ENCODE results near the gene RREB1. TPM values are rescaled to one million over a fixed set of nuclear protein-coding genes. Genes with fewer than 3 reads are reported as not detected.

The RREB1 gene
- total RNA-seq, 6 donors from 2014 or later = 44.2 to 112 (median 60.5) TPM

DNA sequence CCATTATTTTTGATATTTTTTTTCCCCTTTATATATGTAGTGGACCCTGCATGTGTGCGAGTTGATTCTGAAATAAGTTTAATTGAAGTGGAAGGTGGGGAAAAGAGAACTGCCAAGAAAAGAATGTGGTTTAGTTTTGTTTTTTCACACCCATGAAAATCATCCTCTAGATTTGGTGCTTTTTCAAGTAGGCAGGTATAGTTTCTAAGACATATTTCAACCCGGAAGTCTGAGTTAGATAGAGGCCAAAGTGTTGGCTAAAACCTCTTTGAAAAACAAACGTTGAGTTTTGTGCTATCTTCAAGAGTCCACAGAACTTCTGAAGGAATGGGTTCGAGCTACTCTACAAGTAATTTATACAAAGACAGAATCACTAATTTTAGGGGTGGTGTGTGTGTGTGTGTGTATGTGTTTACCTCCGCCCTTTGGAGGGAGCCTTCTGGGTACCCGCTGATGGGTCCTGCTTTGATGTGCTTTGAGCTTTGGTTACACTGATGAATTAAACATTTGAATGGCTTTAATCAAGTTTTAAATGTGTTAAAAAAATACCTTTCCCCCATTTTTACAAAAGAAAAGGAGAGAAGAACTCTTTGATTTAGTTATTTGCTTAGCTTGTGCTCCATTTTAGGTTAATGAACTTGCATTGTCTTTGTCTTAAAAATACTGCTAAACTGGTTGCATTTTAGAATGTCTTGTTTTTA, 2.5 kb downstream of the RREB1 start:
- DNase-seq = no peak
- no peak for ATAC-seq (ENCODE audit: low FRiP score in 2 of 2)
- 50 to 54% methylated on average over 6 of the region's 6 CpGs for WGBS, 2 donors
- H3K4me3 ChIP-seq = peak overlapping the region in 3 of 4 donors; percentile 65 to 99 (median 93)
- TF ChIP-seq EP300 (IDR thresholded peaks at IDR 0.05) (no peak), POLR2AphosphoS5 (IDR thresholded peaks at IDR 0.05) (no peak), POLR2A (IDR thresholded peaks at IDR 0.05) (no peak)
- TF ChIP-seq, protein P1, sequence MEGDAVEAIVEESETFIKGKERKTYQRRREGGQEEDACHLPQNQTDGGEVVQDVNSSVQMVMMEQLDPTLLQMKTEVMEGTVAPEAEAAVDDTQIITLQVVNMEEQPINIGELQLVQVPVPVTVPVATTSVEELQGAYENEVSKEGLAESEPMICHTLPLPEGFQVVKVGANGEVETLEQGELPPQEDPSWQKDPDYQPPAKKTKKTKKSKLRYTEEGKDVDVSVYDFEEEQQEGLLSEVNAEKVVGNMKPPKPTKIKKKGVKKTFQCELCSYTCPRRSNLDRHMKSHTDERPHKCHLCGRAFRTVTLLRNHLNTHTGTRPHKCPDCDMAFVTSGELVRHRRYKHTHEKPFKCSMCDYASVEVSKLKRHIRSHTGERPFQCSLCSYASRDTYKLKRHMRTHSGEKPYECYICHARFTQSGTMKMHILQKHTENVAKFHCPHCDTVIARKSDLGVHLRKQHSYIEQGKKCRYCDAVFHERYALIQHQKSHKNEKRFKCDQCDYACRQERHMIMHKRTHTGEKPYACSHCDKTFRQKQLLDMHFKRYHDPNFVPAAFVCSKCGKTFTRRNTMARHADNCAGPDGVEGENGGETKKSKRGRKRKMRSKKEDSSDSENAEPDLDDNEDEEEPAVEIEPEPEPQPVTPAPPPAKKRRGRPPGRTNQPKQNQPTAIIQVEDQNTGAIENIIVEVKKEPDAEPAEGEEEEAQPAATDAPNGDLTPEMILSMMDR (IDR thresholded peaks at IDR 0.05) = no peak
- no peaks in the 10 kb centered on the region for H3K36me3 ChIP-seq
- peak overlapping the region in 3 of 4 donors; percentile 93 to 96 (median 96) for H3K27ac ChIP-seq
- peaks cover 41 to 61% (median 47%) of the 10 kb centered on the region in 4 donors for H3K4me1 ChIP-seq
- H3K9me3 ChIP-seq = no peaks in the 10 kb centered on the region
- H3K27me3 ChIP-seq = no peaks in the 10 kb centered on the region

DNA sequence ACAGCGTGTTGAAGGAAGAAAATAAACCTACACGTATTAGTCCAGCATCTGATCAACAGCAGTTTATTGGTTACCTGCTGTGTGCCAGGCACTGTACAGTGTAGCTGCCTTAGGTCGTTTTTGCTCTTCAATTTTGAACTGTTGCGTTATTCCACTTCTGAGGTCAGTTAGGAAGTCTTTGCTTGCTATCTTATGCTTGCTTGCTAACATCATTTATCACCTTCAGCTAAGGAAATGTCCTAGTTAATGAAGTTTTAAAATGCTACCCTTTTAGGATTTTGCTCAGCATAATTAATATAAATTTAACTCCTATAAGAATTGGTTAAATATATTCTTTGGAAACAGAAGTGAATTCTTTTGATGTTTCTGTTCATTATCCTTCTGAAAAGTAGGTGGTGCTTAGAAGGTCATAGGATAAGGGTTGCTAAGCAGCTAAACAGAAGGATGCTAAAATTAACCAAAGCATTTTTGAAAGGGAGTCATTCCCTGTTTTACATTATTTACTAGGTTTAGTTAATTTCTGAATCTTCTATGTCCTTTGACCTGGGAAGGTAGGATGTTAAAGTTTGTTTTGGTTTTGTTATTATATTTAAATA, 3.4 kb downstream of the RREB1 start:
- ATAC-seq (ENCODE audit: low FRiP score in 2 of 2) (no peak), DNase-seq (no peak)
- TF ChIP-seq, protein P1 (IDR thresholded peaks at IDR 0.05) = no peak
- TF ChIP-seq POLR2A (IDR thresholded peaks at IDR 0.05) (no peak), EP300 (IDR thresholded peaks at IDR 0.05) (no peak)
- Histone ChIP-seq H3K4me3 (no peak overlapping the region), H3K9me3 (no peaks in the 10 kb centered on the region), H3K36me3 (no peaks in the 10 kb centered on the region), H3K27ac (no peak overlapping the region), H3K4me1 (peaks cover 51 to 69% (median 56%) of the 10 kb centered on the region in 4 donors), H3K27me3 (no peaks in the 10 kb centered on the region)
- WGBS, 2 donors = 70 to 71% methylated on average over 4 of the region's 4 CpGs

DNA sequence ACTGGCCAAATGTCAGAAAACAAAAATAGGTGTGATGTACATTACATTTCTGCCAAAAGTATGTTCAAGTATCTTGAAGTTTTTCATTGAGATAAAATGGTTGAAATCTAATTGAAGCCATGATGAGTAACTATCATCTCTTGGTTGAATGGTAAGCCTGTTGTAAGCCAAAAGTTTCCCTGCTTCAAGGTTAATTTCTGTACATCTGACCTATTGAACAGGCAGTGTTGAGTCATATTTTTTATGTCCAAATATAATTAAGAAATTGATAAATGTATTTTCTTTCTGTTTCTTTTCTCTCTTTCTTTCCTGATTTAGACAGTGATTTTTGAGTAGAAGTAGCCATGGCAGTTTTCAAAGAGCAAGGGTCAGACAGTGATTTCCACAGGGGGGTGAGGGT, 4.4 kb downstream of the RREB1 start:
- H3K27ac ChIP-seq = peak overlapping the region in 2 of 4 donors; percentile 46 to 62
- ATAC-seq (ENCODE audit: low FRiP score in 2 of 2) (no peak), DNase-seq (no peak)
- peak overlapping the region in 1 of 4 donors; percentile 5 for H3K4me3 ChIP-seq
- no peak for TF ChIP-seq POLR2AphosphoS5 (IDR thresholded peaks at IDR 0.05)
- no peak for TF ChIP-seq EP300 (IDR thresholded peaks at IDR 0.05)
- no peak for TF ChIP-seq POLR2A (IDR thresholded peaks at IDR 0.05)
- TF ChIP-seq, protein P1 (IDR thresholded peaks at IDR 0.05) = no peak
- H3K27me3 ChIP-seq = no peaks in the 10 kb centered on the region
- no peaks in the 10 kb centered on the region for H3K36me3 ChIP-seq
- H3K9me3 ChIP-seq = no peaks in the 10 kb centered on the region
- H3K4me1 ChIP-seq = peaks cover 50 to 68% (median 60%) of the 10 kb centered on the region in 4 donors

DNA sequence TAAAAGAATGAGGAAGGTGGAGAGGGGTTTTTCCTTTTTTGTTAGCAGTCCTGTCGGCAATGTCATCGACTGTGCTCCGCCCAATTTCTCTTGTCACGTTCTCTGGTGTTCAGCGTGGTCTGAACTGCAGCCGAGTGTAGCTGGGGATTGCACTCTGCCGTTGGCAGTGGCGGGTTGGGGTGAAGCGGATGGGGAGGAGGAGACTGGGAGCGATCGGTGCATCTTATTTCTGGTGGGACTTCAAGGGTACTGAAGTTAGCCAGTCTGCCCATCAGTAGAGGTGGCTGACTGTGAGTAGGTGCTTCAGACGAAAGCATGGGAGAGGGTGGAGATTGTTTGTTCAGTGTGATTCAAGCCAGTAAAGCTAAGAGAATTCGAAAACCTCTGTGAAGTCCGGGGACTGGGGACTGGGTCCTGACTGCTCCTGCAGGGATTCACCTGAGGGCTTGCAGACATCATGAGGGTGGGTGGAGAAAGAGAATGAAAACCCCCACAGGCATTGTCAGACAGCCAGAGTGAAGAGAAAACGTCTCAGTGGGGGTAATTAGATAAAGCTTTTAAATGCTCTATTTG, 5.1 kb downstream of the RREB1 start:
- TF ChIP-seq EP300 (IDR thresholded peaks at IDR 0.05) (no peak), POLR2A (IDR thresholded peaks at IDR 0.05) (no peak)
- Histone ChIP-seq H3K27ac (peak overlapping the region in 3 of 4 donors; percentile 39 to 62 (median 46)), H3K9me3 (no peaks in the 10 kb centered on the region), H3K4me3 (peak overlapping the region in 2 of 4 donors; percentile 5 to 19), H3K27me3 (no peaks in the 10 kb centered on the region), H3K4me1 (peaks cover 50 to 68% (median 60%) of the 10 kb centered on the region in 4 donors), H3K36me3 (no peaks in the 10 kb centered on the region)
- peak in 1 of 2 donors; percentile 67 for ATAC-seq (ENCODE audit: low FRiP score in 2 of 2)
- 22 to 41% methylated on average over 15 of the region's 15 CpGs for WGBS, 2 donors
- peak in 1 of 2 donors; percentile 57 for DNase-seq

DNA sequence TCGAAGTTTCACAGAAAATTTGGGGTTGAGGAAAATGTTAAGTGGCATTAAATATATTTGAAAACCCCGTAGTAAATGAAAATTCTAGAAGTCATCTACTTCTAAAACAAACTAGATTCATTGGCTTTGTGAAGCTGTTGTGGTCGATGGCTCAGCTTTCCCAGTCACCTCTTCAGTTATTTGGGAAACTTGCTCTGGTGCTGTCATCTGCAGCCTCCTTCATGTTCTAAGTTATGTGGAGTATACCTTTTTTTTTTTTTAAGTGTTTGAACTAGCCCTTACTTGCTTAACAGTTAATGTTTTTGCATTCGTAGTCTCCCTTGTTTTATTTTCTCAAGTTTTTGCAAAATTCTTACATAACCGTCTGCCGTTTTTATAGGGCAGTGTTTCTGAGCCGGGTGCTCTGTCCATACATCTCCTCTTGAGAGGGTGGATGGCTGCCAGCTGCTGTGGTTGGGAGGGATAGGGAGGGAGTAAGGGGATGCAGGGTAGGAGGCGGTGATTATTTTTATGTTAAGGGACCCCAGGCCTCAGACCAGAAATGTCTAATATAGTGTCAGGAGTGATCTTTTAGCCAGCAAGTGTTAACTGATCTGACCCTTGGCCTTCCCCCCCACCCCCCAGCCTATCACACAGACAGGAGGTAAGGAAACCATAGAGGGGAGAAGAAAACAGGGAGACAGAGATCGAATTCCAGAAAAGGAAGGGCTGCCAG, 7.1 kb downstream of the RREB1 start:
- 43 to 52% methylated on average over 9 of the region's 9 CpGs for WGBS, 2 donors
- H3K9me3 ChIP-seq = no peaks in the 10 kb centered on the region
- H3K4me3 ChIP-seq = no peak overlapping the region
- H3K4me1 ChIP-seq = peaks cover 45 to 64% (median 58%) of the 10 kb centered on the region in 4 donors
- TF ChIP-seq POLR2AphosphoS5 (IDR thresholded peaks at IDR 0.05) = no peak
- no peak for TF ChIP-seq EP300 (IDR thresholded peaks at IDR 0.05)
- no peak for TF ChIP-seq POLR2A (IDR thresholded peaks at IDR 0.05)
- TF ChIP-seq, protein P1 (IDR thresholded peaks at IDR 0.05) = no peak
- peak overlapping the region; percentile 19 to 74 (median 64) for H3K27ac ChIP-seq
- ATAC-seq (ENCODE audit: low FRiP score in 2 of 2) (no peak), DNase-seq (no peak)
- no peaks in the 10 kb centered on the region for H3K27me3 ChIP-seq
- H3K36me3 ChIP-seq = no peaks in the 10 kb centered on the region

Measured in upper lobe of left lung (tissue), 6 donors.